ENCODE results near the gene HIRA. TPM values are rescaled to one million over a fixed set of nuclear protein-coding genes. Genes with fewer than 3 reads are reported as not detected.

HIRA gene
- total RNA-seq, 1 donor from 2014 or later, result 7.3 TPM

DNA sequence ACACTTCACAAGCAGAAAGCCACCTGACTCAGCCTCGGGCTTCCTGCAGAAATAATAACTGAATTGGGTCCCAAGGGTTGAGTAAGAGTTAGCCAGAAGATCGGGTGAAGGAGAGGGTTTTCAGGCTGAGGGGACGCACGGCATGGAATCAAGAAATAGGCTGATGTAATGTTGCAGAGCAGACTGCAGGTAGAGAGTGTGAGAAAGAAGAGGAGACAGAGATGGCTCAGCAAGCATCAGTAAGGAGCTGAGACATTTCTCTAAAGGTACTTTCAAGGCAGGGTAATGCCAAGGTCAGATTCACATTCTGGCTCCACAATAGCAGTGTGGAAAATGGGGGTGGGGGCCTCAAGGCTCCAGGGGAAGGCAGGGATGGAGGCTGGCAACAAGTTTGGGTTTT is 18.6 kb downstream of the HIRA start:
- Histone ChIP-seq H3K4me3 (ENCODE audit: low read length in 3 of 3) (no peak overlapping the region), H3K4me1 (ENCODE audit: control insufficient read depth in 3 of 3, insufficient read depth in 3 of 3, low read length in 3 of 3) (peaks cover 5 to 21% (median 14%) of the 10 kb centered on the region in 3 donors), H3K9me3 (ENCODE audit: control insufficient read depth in 3 of 3, low read length in 3 of 3) (no peaks in the 10 kb centered on the region), H3K27ac (ENCODE audit: low read depth, low read length) (no peak overlapping the region), H3K9ac (ENCODE audit: low read depth in 1 of 3, low read length in 3 of 3) (no peak overlapping the region), H3K27me3 (ENCODE audit: control insufficient read depth in 3 of 3, insufficient read depth in 3 of 3, low read length in 3 of 3) (no peaks in the 10 kb centered on the region), H3K36me3 (ENCODE audit: control insufficient read depth in 3 of 3, insufficient read depth in 3 of 3, low read length in 3 of 3) (peaks cover 9 to 16% (median 10%) of the 10 kb centered on the region in 3 donors)

DNA sequence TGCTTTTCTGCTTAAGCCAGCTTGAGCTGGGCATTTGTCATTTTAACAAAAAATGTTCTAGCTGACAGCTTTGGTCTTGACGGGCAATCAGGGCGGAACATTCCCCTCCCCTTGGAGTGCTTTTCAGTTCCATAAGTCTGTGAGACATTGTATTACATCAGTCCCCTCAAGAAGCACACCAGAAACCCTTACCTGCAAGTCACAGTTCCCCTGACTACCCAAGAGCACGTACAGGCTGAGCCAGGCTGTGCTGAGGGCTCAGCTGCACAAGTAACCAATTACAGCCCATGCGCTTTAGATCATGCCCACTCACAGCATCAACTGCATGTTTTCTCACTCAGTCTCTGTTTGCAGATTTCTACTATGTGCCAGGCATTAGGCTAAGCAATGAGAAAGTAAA is 19.1 kb downstream of the HIRA start:
- no peaks in the 10 kb centered on the region for H3K9me3 ChIP-seq (ENCODE audit: control insufficient read depth in 3 of 3, low read length in 3 of 3)

DNA sequence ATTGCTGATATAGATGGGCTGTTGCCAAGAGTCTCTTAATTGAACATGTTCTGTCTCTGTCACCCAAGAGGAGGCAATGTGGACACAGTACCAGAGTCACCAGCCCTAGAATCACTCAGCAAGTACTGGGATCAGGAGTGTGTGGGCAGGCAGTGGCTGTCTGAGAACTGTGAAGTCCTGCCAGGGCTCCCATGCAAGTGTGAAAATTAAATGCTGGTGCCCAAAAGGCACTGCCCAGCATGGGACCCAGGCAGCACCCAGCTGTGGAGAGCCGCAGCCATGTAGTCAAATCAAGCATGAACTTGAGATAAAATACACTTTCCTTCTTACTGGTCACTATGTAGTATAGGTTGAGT is 19.9 kb downstream of the HIRA start:
- Histone ChIP-seq H3K27me3 (ENCODE audit: control insufficient read depth in 3 of 3, insufficient read depth in 3 of 3, low read length in 3 of 3) (no peaks in the 10 kb centered on the region), H3K9me3 (ENCODE audit: control insufficient read depth in 3 of 3, low read length in 3 of 3) (no peaks in the 10 kb centered on the region), H3K36me3 (ENCODE audit: control insufficient read depth in 3 of 3, insufficient read depth in 3 of 3, low read length in 3 of 3) (peaks cover 16 to 24% (median 18%) of the 10 kb centered on the region in 3 donors), H3K4me3 (ENCODE audit: low read length in 3 of 3) (no peak overlapping the region), H3K9ac (ENCODE audit: low read depth in 1 of 3, low read length in 3 of 3) (no peak overlapping the region), H3K27ac (ENCODE audit: low read depth, low read length) (no peak overlapping the region), H3K4me1 (ENCODE audit: control insufficient read depth in 3 of 3, insufficient read depth in 3 of 3, low read length in 3 of 3) (peaks cover 5 to 21% (median 14%) of the 10 kb centered on the region in 3 donors)

More for the DNA sequence above, 19.1 kb downstream of the HIRA start:
- H3K9ac ChIP-seq (ENCODE audit: low read depth in 1 of 3, low read length in 3 of 3), result no peak overlapping the region
- H3K27ac ChIP-seq (ENCODE audit: low read depth, low read length), result no peak overlapping the region
- H3K27me3 ChIP-seq (ENCODE audit: control insufficient read depth in 3 of 3, insufficient read depth in 3 of 3, low read length in 3 of 3), result no peaks in the 10 kb centered on the region
- H3K4me3 ChIP-seq (ENCODE audit: low read length in 3 of 3), result no peak overlapping the region
- peaks cover 12 to 20% (median 14%) of the 10 kb centered on the region in 3 donors for H3K36me3 ChIP-seq (ENCODE audit: control insufficient read depth in 3 of 3, insufficient read depth in 3 of 3, low read length in 3 of 3)
- H3K4me1 ChIP-seq (ENCODE audit: control insufficient read depth in 3 of 3, insufficient read depth in 3 of 3, low read length in 3 of 3), result peaks cover 5 to 21% (median 14%) of the 10 kb centered on the region in 3 donors

DNA sequence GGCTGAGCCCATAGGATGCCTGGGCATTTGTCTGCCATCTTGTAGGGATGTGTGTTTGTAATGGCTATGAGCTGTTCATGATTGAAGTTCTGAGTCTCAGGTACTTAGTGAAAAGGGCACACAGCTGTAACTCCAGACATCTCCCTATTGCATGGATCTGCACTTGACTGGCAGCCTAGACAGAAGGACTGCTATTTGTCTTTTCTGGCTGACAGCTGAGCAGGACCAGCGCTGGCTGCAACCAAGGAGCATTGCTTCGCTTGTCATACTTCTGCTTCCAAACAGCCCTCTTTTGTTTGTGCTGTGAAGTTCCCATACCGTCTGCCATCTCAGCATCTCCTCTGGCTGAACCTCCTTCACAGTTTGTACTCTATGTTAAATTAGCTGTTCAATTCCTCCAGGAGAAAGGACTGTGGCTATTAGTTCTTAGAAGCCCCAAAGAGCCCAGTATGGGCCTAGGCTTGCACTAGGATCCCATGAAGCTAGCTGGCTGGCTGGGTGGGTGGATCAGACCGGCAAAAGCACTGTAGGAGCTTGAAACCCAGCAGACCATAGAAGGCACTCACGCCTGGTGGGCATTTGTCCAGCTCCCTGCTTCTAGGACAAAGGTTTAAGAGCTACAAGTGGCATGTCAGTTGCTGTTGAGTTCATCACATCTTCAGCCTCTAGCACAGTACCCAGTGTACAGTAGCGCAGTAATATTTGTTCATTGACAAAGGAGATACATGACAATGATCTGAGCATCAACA is 20.4 kb downstream of the HIRA start:
- no peaks in the 10 kb centered on the region for H3K27me3 ChIP-seq (ENCODE audit: control insufficient read depth in 3 of 3, insufficient read depth in 3 of 3, low read length in 3 of 3)
- H3K9ac ChIP-seq (ENCODE audit: low read depth in 1 of 3, low read length in 3 of 3), result no peak overlapping the region
- peaks cover 21 to 30% (median 22%) of the 10 kb centered on the region in 3 donors for H3K36me3 ChIP-seq (ENCODE audit: control insufficient read depth in 3 of 3, insufficient read depth in 3 of 3, low read length in 3 of 3)
- H3K4me3 ChIP-seq (ENCODE audit: low read length in 3 of 3), result no peak overlapping the region
- no peaks in the 10 kb centered on the region for H3K9me3 ChIP-seq (ENCODE audit: control insufficient read depth in 3 of 3, low read length in 3 of 3)
- no peak overlapping the region for H3K27ac ChIP-seq (ENCODE audit: low read depth, low read length)
- H3K4me1 ChIP-seq (ENCODE audit: control insufficient read depth in 3 of 3, insufficient read depth in 3 of 3, low read length in 3 of 3), result peaks cover 5 to 21% (median 14%) of the 10 kb centered on the region in 3 donors

DNA sequence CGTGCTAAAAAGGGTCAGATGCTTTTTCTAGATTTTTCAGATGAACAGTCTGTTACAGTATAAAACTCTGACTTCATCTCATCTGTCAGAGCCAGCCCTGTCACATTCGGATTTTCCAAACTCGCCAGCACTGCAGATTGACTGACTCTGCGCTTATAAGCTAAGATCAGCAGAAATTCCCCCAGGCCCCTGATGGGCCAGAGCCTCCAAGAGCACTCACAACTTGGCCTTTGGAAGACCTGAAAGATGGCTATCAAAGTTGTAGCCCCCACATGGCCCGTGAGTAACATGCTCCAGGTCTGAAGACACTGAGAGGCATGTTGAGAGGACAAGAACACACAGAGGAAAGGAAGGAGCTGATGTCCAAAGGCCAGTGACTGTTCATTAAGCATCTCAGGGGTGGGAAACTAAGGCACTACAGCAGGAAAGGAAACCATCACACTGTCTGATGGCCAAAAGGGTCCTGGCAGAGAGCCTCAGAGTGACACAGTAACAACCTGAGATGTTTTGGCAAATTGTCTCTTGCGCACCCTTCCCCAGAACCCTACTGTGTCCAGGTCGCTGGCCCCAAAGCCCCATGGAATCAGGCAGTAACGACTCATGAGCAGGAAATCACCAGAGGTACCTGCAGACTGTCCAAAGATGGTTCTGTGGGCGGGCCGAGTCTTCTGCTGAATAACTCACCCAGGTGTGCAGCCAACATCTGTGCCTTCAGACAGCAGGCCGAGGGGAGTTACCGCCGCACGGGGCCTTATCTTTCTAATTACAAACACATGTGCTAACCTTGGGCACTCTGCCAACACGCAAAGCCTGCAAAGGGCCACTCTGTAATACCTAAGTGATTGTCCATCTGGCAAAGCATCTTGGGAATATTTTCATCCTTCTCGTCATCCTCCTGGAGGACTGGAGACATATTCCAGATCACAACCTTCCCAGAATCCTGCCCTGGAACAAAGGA is 23.6 kb downstream of the HIRA start:
- Histone ChIP-seq H3K4me3 (ENCODE audit: low read length in 3 of 3) (no peak overlapping the region), H3K27me3 (ENCODE audit: control insufficient read depth in 3 of 3, insufficient read depth in 3 of 3, low read length in 3 of 3) (no peaks in the 10 kb centered on the region), H3K9me3 (ENCODE audit: control insufficient read depth in 3 of 3, low read length in 3 of 3) (no peaks in the 10 kb centered on the region), H3K36me3 (ENCODE audit: control insufficient read depth in 3 of 3, insufficient read depth in 3 of 3, low read length in 3 of 3) (peaks cover 31 to 45% (median 39%) of the 10 kb centered on the region in 3 donors), H3K9ac (ENCODE audit: low read depth in 1 of 3, low read length in 3 of 3) (no peak overlapping the region), H3K27ac (ENCODE audit: low read depth, low read length) (no peak overlapping the region), H3K4me1 (ENCODE audit: control insufficient read depth in 3 of 3, insufficient read depth in 3 of 3, low read length in 3 of 3) (peaks cover 5 to 14% (median 14%) of the 10 kb centered on the region in 3 donors)

DNA sequence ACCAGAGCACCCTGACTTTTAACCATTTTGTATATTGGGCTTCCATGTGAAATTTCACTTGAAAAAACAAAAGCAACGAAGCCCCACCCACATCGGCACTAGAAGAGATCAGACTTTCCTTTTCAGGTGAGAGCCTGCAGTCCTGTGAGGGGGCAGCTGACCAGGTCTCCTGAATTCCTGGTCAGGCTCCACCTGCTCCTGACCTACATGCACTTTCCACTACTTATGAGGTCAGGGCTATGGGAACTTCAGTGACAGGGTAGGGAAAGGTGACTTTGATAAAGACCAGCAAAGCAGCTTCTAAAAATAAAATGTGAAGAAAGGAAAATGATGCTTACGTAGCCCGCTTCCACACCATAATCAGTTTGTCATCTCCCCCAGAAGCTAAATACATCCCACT is 24.7 kb downstream of the HIRA start:
- no peaks in the 10 kb centered on the region for H3K27me3 ChIP-seq (ENCODE audit: control insufficient read depth in 3 of 3, insufficient read depth in 3 of 3, low read length in 3 of 3)
- no peak overlapping the region for H3K27ac ChIP-seq (ENCODE audit: low read depth, low read length)
- H3K36me3 ChIP-seq (ENCODE audit: control insufficient read depth in 3 of 3, insufficient read depth in 3 of 3, low read length in 3 of 3), result peaks cover 31 to 45% (median 39%) of the 10 kb centered on the region in 3 donors
- H3K9ac ChIP-seq (ENCODE audit: low read depth in 1 of 3, low read length in 3 of 3), result no peak overlapping the region
- H3K9me3 ChIP-seq (ENCODE audit: control insufficient read depth in 3 of 3, low read length in 3 of 3), result no peaks in the 10 kb centered on the region
- H3K4me1 ChIP-seq (ENCODE audit: control insufficient read depth in 3 of 3, insufficient read depth in 3 of 3, low read length in 3 of 3), result peaks cover 5 to 13% (median 11%) of the 10 kb centered on the region in 3 donors
- no peak overlapping the region for H3K4me3 ChIP-seq (ENCODE audit: low read length in 3 of 3)

DNA sequence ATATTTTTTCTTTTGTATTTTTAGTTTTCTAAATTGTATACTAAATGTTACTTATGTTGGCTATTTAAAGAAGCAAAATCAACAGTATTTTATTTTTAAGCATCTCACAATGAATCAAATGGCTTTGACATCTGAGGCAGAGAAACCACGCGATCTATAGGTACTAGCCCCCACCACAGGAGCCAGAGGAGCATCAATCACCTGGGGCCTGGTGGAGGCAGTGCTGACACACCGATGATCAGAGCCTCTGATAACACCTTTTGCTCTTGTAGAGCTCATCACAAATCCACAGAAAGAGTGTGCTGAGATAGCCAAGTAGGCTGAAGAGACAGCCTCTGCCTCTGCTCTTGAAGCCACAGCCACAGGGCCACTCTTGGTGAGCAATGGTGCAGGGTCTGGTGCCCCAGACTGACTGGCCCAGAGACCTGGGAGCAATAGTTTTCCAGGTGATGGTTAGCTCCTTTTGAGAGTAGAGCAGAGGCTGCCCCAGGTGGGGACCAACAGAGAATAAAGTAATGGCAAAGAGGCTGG is 25.2 kb downstream of the HIRA start:
- no peaks in the 10 kb centered on the region for H3K27me3 ChIP-seq (ENCODE audit: control insufficient read depth in 3 of 3, insufficient read depth in 3 of 3, low read length in 3 of 3)
- H3K36me3 ChIP-seq (ENCODE audit: control insufficient read depth in 3 of 3, insufficient read depth in 3 of 3, low read length in 3 of 3), result peaks cover 33 to 47% (median 42%) of the 10 kb centered on the region in 3 donors
- H3K9ac ChIP-seq (ENCODE audit: low read depth in 1 of 3, low read length in 3 of 3), result no peak overlapping the region
- H3K4me1 ChIP-seq (ENCODE audit: control insufficient read depth in 3 of 3, insufficient read depth in 3 of 3, low read length in 3 of 3), result peaks cover 3 to 8% (median 6%) of the 10 kb centered on the region in 3 donors
- H3K27ac ChIP-seq (ENCODE audit: low read depth, low read length), result no peak overlapping the region
- H3K4me3 ChIP-seq (ENCODE audit: low read length in 3 of 3), result no peak overlapping the region
- H3K9me3 ChIP-seq (ENCODE audit: control insufficient read depth in 3 of 3, low read length in 3 of 3), result no peaks in the 10 kb centered on the region

DNA sequence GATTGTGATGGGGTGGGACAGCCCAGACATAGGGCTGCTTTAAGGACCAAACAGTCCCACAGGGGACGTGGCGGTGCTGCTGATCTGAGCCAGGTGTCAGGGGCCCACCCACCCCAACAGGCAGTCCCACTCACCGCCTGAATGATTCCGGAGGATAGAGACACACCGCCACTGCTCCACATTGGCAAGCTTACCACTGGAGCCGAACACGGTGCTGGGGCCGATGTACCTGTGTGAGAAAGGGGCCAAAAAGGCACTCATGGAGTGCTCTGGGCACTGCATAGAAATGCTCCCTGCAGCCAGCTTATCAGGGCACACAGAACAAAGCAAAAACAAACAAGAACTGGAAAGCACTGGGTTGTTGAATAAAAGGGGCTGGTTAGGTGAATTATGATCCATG is 25.9 kb downstream of the HIRA start:
- Histone ChIP-seq H3K36me3 (ENCODE audit: control insufficient read depth in 3 of 3, insufficient read depth in 3 of 3, low read length in 3 of 3) (peaks cover 37 to 54% (median 49%) of the 10 kb centered on the region in 3 donors), H3K9ac (ENCODE audit: low read depth in 1 of 3, low read length in 3 of 3) (no peak overlapping the region), H3K9me3 (ENCODE audit: control insufficient read depth in 3 of 3, low read length in 3 of 3) (no peaks in the 10 kb centered on the region), H3K27ac (ENCODE audit: low read depth, low read length) (no peak overlapping the region), H3K4me1 (ENCODE audit: control insufficient read depth in 3 of 3, insufficient read depth in 3 of 3, low read length in 3 of 3) (peaks cover 0 to 1% (median 0%) of the 10 kb centered on the region in 3 donors), H3K4me3 (ENCODE audit: low read length in 3 of 3) (no peak overlapping the region), H3K27me3 (ENCODE audit: control insufficient read depth in 3 of 3, insufficient read depth in 3 of 3, low read length in 3 of 3) (no peaks in the 10 kb centered on the region)

DNA sequence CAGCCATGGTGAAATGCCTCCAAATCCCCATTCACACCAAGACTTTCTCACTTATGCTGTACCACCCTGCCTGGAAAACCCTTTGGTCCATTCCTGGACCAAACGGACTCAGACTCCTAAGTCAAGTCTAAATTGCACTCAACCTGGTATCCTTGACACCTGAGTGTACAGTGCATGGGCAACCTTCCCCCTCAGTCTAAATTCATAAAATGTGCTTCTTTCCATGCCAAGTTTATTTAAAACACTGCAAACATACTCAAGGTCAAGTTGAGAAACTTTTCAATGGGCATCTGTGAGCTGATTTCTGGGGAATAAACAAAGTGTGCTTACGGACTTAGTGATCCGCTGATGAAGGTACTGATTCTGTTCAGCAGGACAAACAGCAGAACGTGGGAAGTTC is 26.4 kb downstream of the HIRA start:
- H3K27me3 ChIP-seq (ENCODE audit: control insufficient read depth in 3 of 3, insufficient read depth in 3 of 3, low read length in 3 of 3), result no peaks in the 10 kb centered on the region
- H3K4me3 ChIP-seq (ENCODE audit: low read length in 3 of 3), result no peak overlapping the region
- no peak overlapping the region for H3K9ac ChIP-seq (ENCODE audit: low read depth in 1 of 3, low read length in 3 of 3)
- H3K36me3 ChIP-seq (ENCODE audit: control insufficient read depth in 3 of 3, insufficient read depth in 3 of 3, low read length in 3 of 3), result peaks cover 37 to 55% (median 49%) of the 10 kb centered on the region in 3 donors
- H3K4me1 ChIP-seq (ENCODE audit: control insufficient read depth in 3 of 3, insufficient read depth in 3 of 3, low read length in 3 of 3), result no peaks in the 10 kb centered on the region
- no peaks in the 10 kb centered on the region for H3K9me3 ChIP-seq (ENCODE audit: control insufficient read depth in 3 of 3, low read length in 3 of 3)
- no peak overlapping the region for H3K27ac ChIP-seq (ENCODE audit: low read depth, low read length)

Measured in skeletal muscle tissue (tissue), 4 donors.